GM23338 (cell line): Measurements from ENCODE around the gene RFNG. TPM values are rescaled to one million over a fixed set of nuclear protein-coding genes. Genes with fewer than 3 reads are reported as not detected.

Source experiments
- ATAC-seq: fragments of 200-7000 bp; cut with Tn5 transposase; 3 replicates; pipeline ENCODE4 v1.9.1; 2020
- DNase-seq: peaks from one replicate; pipeline ENCODE4 v3.0.0-alpha.2; 2015; ENCODE audit warnings: low spot score
- H2AFZ ChIP-seq: fragments of 200-600 bp; sonication (generic); 2 replicates; pipeline ENCODE4 v1.8.0; 2016; ENCODE audit warnings: antibody characterized with exemption, mild to moderate bottlenecking, moderate library complexity
- H3F3A ChIP-seq: fragments of 200-600 bp; sonication (generic); replicated peaks from 2 replicates; pipeline ENCODE4 v1.8.0; 2017; ENCODE audit warnings: antibody characterized with exemption, mixed run types, low read depth
- H3K27ac ChIP-seq: fragments of 200-600 bp; sonication (generic); 2 replicates; pipeline ENCODE4 v1.6.1; 2016; ENCODE audit warnings: low read depth
- H3K27me3 ChIP-seq: fragments of 200-600 bp; sonication (generic); 2 replicates; pipeline ENCODE4 v1.8.0; 2016; ENCODE audit warnings: mild to moderate bottlenecking, mixed run types, moderate library complexity; ENCODE audit not compliant: insufficient read depth
- H3K36me3 ChIP-seq: fragments of 200-600 bp; sonication (generic); 2 replicates; pipeline ENCODE4 v1.8.0; 2016; ENCODE audit warnings: mild to moderate bottlenecking; ENCODE audit not compliant: insufficient read depth
- H3K4me1 ChIP-seq: fragments of 200-600 bp; sonication (generic); 2 replicates; pipeline ENCODE4 v1.8.0; 2016; ENCODE audit warnings: mild to moderate bottlenecking, moderate library complexity; ENCODE audit not compliant: insufficient read depth
- H3K4me2 ChIP-seq: fragments of 200-600 bp; sonication (generic); 2 replicates; pipeline ENCODE4 v1.7.1; 2017; ENCODE audit warnings: mixed run types
- H3K4me3 ChIP-seq: fragments of 200-600 bp; sonication (generic); 2 replicates; pipeline ENCODE4 v1.6.1; 2016; ENCODE audit warnings: mixed run types
- H3K79me2 ChIP-seq: fragments of 200-600 bp; sonication (generic); replicated peaks from 2 replicates; pipeline ENCODE4 v1.8.0; 2017; ENCODE audit warnings: mild to moderate bottlenecking; ENCODE audit not compliant: insufficient read depth
- H3K9me2 ChIP-seq: fragments of 200-600 bp; sonication (generic); 2 replicates; pipeline ENCODE4 v1.8.0; 2017; ENCODE audit not compliant: insufficient read depth
- H4K20me1 ChIP-seq: fragments of 200-600 bp; sonication (generic); replicated peaks from 2 replicates; pipeline ENCODE4 v1.8.0; 2017; ENCODE audit warnings: mild to moderate bottlenecking; ENCODE audit not compliant: insufficient read depth
- H3K27ac Mint-ChIP-seq: 2 replicates; pipeline ENCODE4 v1.8.0; 2020; ENCODE audit warnings: inconsistent platforms, mild to moderate bottlenecking, moderate library complexity, mixed read lengths
- H3K27me3 Mint-ChIP-seq: 3 replicates; pipeline ENCODE4 v1.8.0; 2022; ENCODE audit warnings: low read depth, mild to moderate bottlenecking, moderate library complexity, mixed read lengths, inconsistent platforms; ENCODE audit not compliant: insufficient read depth, poor library complexity
- H3K36me3 Mint-ChIP-seq: 3 replicates; pipeline ENCODE4 v1.8.0; 2021; ENCODE audit warnings: low read depth, mild to moderate bottlenecking, inconsistent platforms, moderate library complexity, mixed read lengths
- H3K4me1 Mint-ChIP-seq: 3 replicates; pipeline ENCODE4 v1.8.0; 2020; ENCODE audit warnings: mild to moderate bottlenecking, inconsistent platforms, mixed read lengths
- H3K4me3 Mint-ChIP-seq: 3 replicates; pipeline ENCODE4 v1.8.0; 2021; ENCODE audit warnings: moderate library complexity, mild to moderate bottlenecking, inconsistent platforms, mixed read lengths
- H3K9me3 Mint-ChIP-seq: 3 replicates; pipeline ENCODE4 v1.8.0; 2020; ENCODE audit warnings: moderate library complexity, mild to moderate bottlenecking, inconsistent platforms, mixed read lengths
- CREB1 ChIP-seq: fragments of 250-450 bp; sonication (Bioruptor Pico); IDR thresholded peaks from 2 replicates; pipeline ENCODE4 v1.5.0; 2020; ENCODE audit warnings: low read depth, mild to moderate bottlenecking, moderate library complexity
- CTCF ChIP-seq, 2 experiments: fragments of 200-600 bp in 1 of 2; sonication (generic) in 1 of 2; conservative IDR thresholded peaks; 2 replicates each; pipeline versions ENCODE4 v1.5.1 to v1.6.1; 2016 to 2017; ENCODE audit warnings: antibody characterized with exemption in 2 of 2, low read depth in 2 of 2, mild to moderate bottlenecking in 2 of 2, moderate library complexity in 1 of 2
- EZH2 ChIP-seq: fragments of 200-600 bp; sonication (generic); IDR thresholded peaks from one replicate; pipeline ENCODE4 v1.8.0; 2017; ENCODE audit warnings: antibody characterized with exemption, mild to moderate bottlenecking, low read depth; ENCODE audit not compliant: unreplicated experiment
- EZH2phosphoT487 ChIP-seq: fragments of 200-600 bp; sonication (generic); IDR thresholded peaks from one replicate; pipeline ENCODE4 v1.8.1; 2018; ENCODE audit warnings: antibody characterized with exemption; ENCODE audit not compliant: unreplicated experiment
- JUNB ChIP-seq: IDR thresholded peaks from one replicate; pipeline ENCODE4 v1.6.1; 2016; ENCODE audit warnings: antibody characterized with exemption; ENCODE audit not compliant: unreplicated experiment
- NANOG ChIP-seq: IDR thresholded peaks from 2 replicates; pipeline ENCODE4 v1.6.1; 2016; ENCODE audit warnings: antibody characterized with exemption, borderline replicate concordance
- POLR2AphosphoS5 ChIP-seq: IDR thresholded peaks from 2 replicates; pipeline ENCODE4 v1.6.1; 2016; ENCODE audit warnings: antibody characterized with exemption, low read depth
- REST ChIP-seq: IDR thresholded peaks from one replicate; pipeline ENCODE4 v1.6.1; 2018; ENCODE audit warnings: antibody characterized with exemption; ENCODE audit not compliant: unreplicated experiment
- STAT1 ChIP-seq: IDR thresholded peaks from one replicate; pipeline ENCODE4 v1.6.1; 2016; ENCODE audit warnings: antibody characterized with exemption; ENCODE audit not compliant: unreplicated experiment
- ZNF331 ChIP-seq: fragments of 250-450 bp; sonication (Bioruptor Pico); IDR thresholded peaks from 2 replicates; pipeline ENCODE4 v1.5.0; 2020; ENCODE audit warnings: low read depth, mild to moderate bottlenecking, moderate library complexity
- ZNF462 ChIP-seq: fragments of 250-450 bp; sonication (Bioruptor Pico); IDR thresholded peaks from 2 replicates; pipeline ENCODE4 v1.5.0; 2020; ENCODE audit warnings: mild to moderate bottlenecking, moderate library complexity
- polyA plus RNA-seq: library from polyadenylated mRNA; unstranded; fragments of >200 nt; fragmentation: Nextera tagmentation; extraction: Ambion mirVana; gene quantifications from 2 replicates; pipeline ENCODE4 v1.2.1, GENCODE V29; 2016
- total RNA-seq: library from RNA; depleted of rRNA; stranded (reverse); fragments of >200 nt; shearing (Covaris generic); gene quantifications from 2 replicates; pipeline ENCODE4 v1.2.3, GENCODE V29; 2014

RFNG gene
- total and polyA plus RNA-seq, 2 experiments from 2014 or later: 18.0 to 44.7 TPM

- no peak for TF ChIP-seq ZNF462 (CRISPR knock-in tag)
- no peak for TF ChIP-seq STAT1
- no peak for TF ChIP-seq EZH2phosphoT487
- no peak for TF ChIP-seq CREB1 (CRISPR knock-in tag)
- no peak for TF ChIP-seq POLR2AphosphoS5
- TF ChIP-seq ZNF331: no peak
These were observed 41.6 kb upstream of the RFNG start (continued) for GRCh38 chr17:82092995-82093751.

- Histone ChIP-seq H2AFZ (no peak overlapping the region), H4K20me1 (peaks cover 43% of the 10 kb centered on the region), H3K4me1 (peaks cover 9% of the 10 kb centered on the region; the same call in 1 of the 2 replicates), H3F3A (0 out of 2 replicates have a peak, but pooled peaks cover 25% of the 10 kb centered on the region), H3K27me3 (no peaks in the 10 kb centered on the region), H3K36me3 (peaks cover 18% of the 10 kb centered on the region; the same call in 1 of the 2 replicates), H3K9me2 (no peaks in the 10 kb centered on the region), H3K79me2 (peaks cover 38% of the 10 kb centered on the region), H3K4me3 (no peak overlapping the region), H3K4me2 (no peak overlapping the region), H3K27ac (no peak overlapping the region)
- no peak for DNase-seq
- Mint-ChIP-seq H3K36me3 (peaks cover 58% of the 10 kb centered on the region; the same call in 2 of the 3 replicates), H3K4me1 (peaks cover 3% of the 10 kb centered on the region), H3K9me3 (no peaks in the 10 kb centered on the region), H3K27me3 (peaks cover 4% of the 10 kb centered on the region), H3K27ac (no peak overlapping the region), H3K4me3 (no peak overlapping the region)
- ATAC-seq: no peak
- no peak for TF ChIP-seq POLR2AphosphoS5
- no peak for TF ChIP-seq JUNB
- no peak for TF ChIP-seq ZNF331
- TF ChIP-seq EZH2phosphoT487: no peak
- no peak for TF ChIP-seq NANOG
- TF ChIP-seq CREB1 (CRISPR knock-in tag): no peak
- no peak for TF ChIP-seq CTCF (conservative IDR thresholded peaks at IDR 0.05; ENCODE audit: low read depth in 2 of 2)
- no peak for TF ChIP-seq REST
- no peak for TF ChIP-seq EZH2
These were observed 41.0 kb upstream of the RFNG start for GRCh38 chr17:82092628-82092994.
